NCI-H1694 treated with DMSO at 0.1 percent for 48 hours (cell line): Measurements from ENCODE around the gene PHC2.

Experiments used
- DNase-seq: peaks from one replicate; lab custom pipeline; 2025; lab: John Stamatoyannopoulos, UW

Gene PHC2

GRCh38 chr1:33430692-33431593 is at the start of gene PHC2:
Gene PHC2, minus strand, starts transcription at chr1:33431095. Its CDS starts 55,556 bp downstream, at chr1:33375539.
- DNase-seq, result peak; percentile 95

DNA sequence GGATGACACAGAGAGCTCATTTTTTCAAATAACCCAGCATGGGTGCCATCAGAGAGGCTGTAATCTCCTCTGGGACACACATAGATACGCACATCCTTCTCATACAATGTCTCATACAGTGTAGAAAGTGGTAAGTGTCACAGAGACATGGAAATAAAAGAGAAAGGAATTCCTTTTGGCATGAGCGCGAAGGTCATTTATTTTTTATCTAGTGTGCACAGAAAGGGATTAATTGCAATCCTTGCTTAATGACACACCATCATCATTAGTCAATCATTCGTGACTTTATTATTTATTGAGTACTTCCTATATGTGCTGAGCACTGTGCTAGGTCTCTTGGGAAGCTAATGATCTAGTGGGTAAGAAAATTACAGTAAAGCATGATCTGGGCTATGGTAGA is 46.6 kb upstream of the PHC2 start:
- no peak for DNase-seq

DNA sequence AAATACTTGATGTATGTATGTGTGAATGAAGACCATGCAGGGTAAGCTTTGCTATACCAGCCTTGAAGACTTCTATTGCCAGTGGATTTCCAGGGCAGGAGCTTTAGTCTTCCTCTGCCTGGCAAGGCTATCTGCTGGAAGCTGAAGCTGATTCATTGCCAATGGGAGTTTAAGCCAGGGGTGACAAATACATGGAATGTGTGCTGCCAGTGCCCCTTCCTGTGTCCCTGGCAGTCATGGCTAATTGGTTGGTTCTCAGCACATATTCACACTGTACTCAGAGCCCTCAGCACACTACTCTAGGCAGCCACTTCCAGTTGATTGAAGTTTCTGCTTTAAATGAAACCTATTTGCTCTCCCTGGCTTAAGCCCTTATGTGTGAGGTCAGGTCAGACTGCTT is 43.0 kb upstream of the PHC2 start:
- DNase-seq, result no peak

DNA sequence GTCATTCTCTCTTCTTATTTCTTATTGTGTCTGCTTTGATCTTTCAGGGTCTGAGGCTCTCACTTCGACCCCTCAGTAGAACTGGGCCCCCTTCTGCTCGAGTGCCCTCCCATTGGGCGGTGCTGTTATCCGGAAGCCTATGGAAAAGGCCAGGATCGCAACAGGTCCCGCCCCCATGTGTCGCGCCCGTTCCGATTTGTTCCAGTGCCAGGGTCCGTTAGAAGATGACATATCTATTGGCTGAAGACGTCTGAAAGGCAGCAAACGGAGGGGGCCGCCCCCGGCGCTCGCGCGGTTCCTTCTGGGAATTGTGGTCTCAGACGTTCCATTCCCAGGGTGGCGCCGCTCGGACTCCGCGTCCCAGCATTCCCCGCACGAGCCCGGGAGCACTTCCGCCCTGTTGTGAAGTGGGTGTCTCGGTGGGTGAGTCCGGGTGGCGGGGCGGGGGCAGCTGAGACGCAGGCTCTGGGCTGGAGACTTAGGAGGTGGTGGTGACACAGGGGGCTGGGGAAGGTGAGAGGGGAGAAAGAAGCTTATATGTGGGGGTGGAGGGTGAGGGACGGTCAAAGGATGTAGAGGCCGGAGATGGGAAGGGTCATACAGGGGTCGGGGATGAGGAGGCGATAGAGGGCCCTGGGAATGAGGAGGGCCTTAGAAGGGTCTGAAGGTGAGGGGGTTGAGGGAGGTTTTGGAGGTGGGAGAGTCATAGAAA is 41.5 kb upstream of the PHC2 start, which contains the start of gene ZSCAN20:
Gene ZSCAN20 (plus strand): TSS at position 377 of the 712 bp plus-strand sequence. CDS start 6,644 bp downstream, outside the sequence.
- DNase-seq, result peak; percentile 97

DNA sequence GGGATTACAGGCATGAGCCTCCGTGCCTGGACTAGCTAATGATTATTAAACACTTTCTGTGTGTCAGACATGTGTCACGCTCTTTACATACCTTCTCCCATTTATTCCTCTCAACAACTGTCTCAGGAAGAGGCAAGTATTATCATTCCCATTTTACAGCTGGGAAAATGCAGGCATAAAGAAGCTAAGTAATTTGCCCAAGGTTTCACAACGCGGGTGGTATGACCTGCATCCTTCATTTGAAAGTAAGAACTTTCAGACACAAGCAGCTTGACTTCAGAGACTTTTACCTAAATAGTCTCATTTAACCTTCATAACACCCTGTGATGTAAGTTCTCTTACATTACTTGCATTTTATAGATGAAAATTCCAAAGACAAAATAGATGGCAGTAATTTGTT is 40.5 kb upstream of the PHC2 start:
- no peak for DNase-seq

- DNase-seq, result peak; percentile 86
Observed at GRCh38 chr1:33470495-33471012, 39.7 kb upstream of the PHC2 start.

DNA sequence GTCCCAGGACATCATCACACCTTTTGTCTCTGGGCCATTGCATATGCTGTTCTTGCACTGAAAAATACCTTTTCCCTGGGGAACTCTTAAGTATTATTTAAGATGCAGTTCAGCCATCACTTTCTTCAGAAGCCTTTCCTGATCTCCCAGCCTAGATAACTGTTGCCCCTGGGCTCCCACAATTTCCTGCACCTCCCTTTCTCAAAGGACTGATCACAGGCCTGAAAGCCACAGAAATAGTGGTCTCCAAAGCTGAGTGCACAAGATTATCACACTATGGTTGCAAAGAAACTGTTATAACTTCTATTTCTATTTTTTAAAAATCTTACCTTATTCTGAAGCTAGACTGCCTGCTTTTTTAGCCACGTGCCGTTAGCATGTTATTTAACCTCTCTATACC is 38.8 kb upstream of the PHC2 start:
- DNase-seq, result no peak

- no peak for DNase-seq
Observed at GRCh38 chr1:33468967-33469366, 38.1 kb upstream of the PHC2 start.

DNA sequence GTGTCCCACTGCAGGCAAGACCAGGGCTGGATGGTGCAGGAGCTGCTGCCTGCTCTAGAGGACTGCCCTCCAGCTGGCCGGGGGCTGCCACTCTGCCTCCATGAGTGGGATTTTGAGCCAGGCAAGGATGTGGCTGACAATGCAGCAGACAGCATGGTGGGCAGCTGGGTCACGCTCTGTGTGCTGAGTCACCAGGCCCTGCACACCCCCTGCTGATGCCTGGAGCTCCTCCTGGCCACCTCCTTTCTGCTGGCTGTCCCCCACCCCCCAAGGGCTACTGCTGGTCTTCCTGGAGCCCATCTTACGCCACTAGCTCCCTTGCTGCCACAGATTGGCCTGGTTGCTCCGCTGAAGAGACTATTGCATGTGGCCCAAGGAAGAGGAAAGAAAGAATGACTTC is 37.6 kb upstream of the PHC2 start:
- DNase-seq, result no peak

DNA sequence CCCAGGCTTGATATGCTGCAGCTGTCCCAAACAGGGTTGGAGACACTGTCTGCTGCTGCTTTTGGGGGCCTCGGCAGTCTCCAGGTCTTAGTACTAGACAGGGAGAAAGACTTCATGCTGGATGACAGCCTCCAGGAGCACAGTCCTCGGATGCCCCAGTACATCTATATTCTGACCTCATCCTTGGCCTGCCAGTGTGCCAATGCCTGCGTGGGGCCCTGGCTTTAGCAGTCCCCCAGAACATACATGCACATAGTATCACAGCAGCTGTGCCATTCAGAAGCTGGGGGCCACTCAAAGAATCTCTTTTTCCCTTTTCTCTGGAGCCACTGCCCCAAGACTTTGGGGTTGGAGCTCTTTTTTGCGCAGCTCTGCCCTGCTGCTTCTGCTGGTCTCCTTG is 37.1 kb upstream of the PHC2 start:
- DNase-seq, result no peak

- no peak for DNase-seq
Observed at GRCh38 chr1:33466159-33466558, 35.3 kb upstream of the PHC2 start.

GRCh38 chr1:33465316-33465715 is 34.4 kb upstream of the PHC2 start:
- DNase-seq, result no peak

GRCh38 chr1:33464552-33464951 is 33.7 kb upstream of the PHC2 start:
- DNase-seq, result no peak

- DNase-seq, result no peak
Observed at GRCh38 chr1:33462405-33463164, 31.7 kb upstream of the PHC2 start.

DNA sequence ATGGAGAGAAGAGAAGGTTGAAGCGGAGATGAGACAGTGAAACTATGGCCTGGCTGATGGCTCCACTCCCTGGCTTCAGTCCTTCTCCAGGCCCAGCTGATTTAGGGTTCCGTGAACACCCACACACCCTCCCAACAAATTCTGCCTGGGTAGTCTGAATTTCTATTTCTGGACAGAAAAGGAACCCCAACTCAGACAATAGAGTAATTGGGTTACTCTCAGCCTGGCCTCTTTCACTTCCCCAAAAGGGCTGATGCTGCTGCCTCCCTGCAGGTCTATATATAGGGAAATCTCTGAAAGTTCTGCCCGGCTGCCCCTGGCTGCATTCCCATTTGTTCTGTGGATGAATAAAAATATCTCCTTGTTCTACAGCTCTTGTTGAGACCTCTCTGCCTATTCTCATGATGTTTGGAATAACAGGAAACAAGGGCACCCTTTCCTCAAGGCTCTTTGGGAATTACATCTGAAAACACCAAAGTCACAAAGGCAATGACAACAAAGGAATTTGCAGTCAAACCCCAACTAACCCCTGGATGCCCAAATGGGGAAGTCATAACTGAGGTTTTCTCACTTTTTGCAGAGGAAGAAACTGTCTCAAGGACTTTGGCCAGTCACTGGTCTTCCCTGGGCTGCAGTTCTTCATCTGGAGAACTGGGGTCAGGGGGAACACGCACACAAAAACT is 30.2 kb upstream of the PHC2 start:
- no peak for DNase-seq

DNA sequence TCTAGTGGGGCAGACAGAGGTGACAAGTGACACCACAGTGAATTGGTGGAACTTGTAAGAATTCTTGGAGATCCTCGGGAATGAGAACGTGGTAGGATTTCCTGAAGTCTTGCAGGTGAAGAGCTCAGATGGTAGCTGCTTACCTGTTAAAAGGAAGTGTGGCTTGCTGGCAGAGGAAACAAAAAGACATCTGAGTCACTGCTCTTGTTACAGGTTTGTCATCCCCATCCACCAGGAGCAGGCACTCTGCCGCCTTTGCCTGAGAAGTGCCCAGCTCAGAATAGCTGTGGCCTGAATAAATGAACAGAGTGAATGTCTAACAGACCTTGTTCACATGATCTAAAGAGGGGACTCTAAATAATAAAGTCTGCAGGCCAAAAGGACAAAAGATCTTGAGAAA is 29.2 kb upstream of the PHC2 start:
- DNase-seq, result no peak

DNA sequence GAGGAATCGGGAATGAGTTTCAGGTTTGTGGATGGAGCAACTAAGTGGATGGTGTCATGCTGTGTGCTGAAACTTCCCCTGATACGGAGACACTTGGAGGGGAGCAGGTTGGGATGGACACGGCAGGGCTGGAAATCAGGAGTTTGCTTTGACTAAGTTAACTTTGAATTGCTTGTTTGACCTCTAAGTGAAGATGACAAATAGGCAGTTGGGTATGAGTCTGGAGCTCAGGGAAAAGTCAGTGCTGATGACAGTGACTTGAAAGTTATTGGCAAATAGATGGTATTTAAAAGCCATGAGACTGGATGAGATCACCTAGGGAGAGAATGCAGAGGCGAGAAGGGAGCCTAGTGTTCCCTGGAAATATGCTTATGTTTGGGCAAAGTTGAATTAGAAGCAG is 28.8 kb upstream of the PHC2 start:
- no peak for DNase-seq

GRCh38 chr1:33456502-33456886 is 25.6 kb upstream of the PHC2 start:
- no peak for DNase-seq

DNA sequence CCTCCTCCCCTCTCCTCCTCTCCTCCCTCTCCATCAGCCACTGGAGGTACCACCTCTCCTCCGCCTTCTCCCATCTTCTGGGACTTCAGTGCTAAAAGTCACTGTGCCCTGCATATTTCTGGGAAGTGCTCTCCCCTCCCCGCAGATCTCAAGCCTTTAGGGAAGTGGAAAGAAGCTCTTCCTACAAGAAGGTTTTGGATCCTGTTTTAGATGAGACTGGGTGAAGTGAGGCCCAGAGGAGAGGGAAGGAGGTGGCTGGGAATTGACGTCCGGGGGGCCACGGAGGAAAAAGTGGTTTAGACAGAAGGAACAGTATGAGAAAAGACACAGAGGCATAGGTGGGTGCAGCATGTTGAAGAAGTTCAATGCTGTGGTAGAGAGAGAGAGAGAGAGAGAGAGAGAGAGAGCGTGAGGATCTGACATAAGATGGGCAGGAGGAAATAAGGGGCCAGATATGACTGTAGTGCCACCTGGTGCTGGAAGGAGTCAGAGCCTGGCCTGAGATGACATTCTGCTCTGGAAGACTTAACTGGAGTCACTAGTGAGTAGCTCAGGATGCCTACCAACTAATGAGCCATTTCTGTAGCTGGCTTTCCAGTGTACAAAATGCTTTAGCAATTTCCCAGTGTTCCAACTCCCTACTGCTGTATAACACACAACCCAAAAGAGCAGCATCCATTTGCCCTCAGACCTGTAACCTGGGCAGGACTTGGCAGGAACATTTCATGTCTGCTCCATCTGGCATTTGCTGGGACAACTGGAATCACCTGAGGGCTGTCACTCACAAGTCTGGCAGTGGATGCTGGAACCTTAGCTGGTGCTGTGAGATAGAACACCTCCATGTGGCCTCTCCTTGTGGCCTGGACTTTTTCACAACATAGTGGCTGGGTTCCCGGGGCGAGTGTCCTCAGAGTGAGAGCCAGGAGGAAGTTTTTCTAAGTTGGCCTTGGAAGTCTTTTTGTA is 24.9 kb upstream of the PHC2 start:
- peak; percentile 79 for DNase-seq

DNA sequence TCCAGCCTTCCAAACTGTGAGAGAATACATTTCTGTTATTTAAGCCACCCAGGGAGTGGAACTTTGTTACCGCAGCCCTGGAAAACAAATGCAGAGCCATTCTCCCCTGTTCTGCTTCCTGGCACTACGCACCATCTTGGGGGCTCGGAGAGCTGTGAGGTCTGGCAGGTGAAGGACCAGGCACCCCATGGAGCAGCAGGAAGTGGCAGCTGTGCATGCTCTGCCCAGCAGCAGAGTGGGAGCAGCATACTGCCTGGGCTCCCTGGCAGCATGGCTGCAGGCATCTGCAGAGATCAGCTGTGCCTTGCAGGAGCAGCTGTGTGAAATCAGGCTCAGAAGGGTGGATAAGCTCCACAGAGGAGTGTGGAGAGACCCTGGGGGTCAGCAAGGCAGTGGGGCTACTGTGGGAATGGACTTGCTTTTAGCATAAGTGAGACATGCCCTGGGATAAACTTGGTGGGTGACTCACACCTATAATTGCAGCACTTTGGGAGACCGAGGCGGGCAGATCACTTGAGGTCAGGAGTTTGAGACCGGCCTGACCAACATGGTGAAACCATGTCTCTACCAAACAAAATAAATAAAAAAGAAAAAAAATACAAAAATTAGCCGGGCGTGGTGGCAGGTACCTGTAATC is 23.9 kb upstream of the PHC2 start:
- peak; percentile 24 for DNase-seq
